Stimulated activated CD8-positive, alpha-beta memory T cell treated with anti-CD3 and anti-CD28 coated beads, Interleukin-7, amount 100 ng/mL, for 48 hours (primary cell): Measurements from ENCODE around the gene PSTPIP2.
"Not testable (repeated sequence)": the region's sequence is repeated elsewhere in the genome, so short reads cannot be mapped to it uniquely, and the experiment has no call there.

Experiments
- DNase-seq, 2 donors: peaks; one replicate each; pipeline ENCODE4 v3.0.0-alpha.2; 2020; ENCODE audit warnings: low read depth in 1 of 2; ENCODE audit errors: extremely low read depth in 1 of 2

PSTPIP2 gene

DNA sequence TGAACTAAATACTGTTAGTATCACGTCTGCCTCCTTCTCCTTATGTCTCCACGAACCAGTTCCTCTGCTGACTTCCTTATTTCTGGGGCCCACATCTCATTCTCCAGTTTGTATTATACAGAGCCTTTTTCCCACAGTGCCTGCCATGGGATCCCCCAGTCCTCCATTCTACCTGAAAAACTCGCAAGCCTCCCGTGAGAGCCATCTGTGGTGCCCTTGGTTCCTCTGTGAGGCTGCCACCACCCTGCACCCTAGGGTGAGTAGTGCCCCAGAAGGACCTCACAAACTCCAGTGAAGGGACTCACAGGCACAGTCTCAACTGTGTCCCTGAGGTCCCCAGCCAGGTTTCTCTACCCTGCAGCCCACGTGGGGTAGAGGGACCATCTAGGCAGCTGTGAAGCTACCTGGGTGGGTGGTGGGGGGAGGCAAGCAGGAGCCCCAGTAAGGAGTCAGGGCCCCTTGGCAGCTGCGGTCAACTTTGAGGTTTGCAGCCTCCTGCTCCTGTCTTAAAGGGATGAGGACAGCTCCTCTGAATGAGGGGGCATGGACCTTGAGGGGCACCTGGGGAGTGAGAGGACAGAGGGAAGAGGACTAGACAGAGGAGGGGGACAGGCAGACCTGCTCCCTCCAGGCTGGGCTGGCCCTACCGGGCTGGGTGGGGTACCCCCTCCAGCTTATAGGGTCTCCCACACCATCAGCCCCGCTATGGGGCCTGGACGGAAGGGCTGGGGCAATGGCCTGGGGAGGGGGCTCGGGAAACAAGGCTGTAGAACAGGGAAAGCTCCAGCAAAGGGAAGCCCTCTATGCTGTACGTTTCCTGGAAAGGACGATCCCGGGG is 1.0 kb downstream of the PSTPIP2 start:
- no peak for DNase-seq

DNA sequence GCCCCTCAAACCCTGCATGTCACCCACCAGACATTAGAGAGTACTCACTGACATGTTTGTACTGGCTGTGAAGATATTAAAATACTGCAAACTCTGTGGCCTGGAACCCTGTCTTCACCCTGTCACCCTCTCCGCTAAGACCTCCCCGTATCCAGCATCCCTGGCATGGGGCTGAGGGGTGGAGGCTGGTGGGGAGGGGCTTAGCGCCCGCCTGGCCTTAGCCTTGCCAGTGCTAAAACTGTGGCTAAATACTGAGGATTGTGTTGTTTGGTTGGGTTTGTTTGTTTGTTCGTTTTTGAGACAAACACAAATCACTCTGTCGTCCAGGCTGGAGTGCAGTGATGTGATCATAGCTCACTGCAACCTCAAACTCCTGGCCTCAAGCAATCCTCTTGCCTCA is 1.8 kb downstream of the PSTPIP2 start:
- no peak for DNase-seq

DNA sequence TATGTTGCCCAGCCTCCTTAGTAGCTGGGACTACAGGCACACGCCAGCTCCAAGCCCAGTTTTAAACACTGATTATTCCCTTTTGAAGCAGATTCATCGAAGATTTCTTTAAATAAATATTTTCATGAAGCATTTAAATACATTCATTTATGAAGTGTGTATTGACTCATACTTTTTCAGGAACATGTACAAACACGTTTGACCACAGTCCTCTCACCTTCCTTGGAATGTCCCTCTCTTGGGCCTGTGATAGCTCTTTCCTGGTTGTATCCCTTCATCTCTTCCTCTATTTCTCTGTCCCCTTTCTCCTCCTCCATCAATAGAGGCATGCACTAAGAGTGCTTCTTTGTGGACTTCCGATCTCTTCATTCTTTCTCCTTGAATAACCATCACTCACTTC is 2.5 kb downstream of the PSTPIP2 start:
- no peak for DNase-seq

DNA sequence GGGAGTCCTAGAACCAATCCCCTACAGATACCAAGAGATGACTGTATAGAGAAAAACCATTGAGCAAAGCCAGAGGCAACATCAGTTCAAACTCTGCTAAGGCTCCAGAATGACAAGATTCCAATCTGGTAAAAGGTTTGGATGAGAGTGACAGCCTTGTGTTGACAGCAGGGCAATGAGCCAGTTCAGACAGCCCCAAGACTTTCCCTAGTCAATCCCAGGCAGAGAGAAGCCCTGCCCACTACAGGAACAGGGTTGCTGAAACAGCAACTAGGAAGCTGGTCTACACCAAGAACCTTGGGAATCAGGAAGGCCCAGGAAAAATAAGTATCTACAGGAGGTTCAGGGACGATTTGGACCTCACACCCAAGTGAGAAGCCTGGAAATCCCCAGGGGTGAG is 3.3 kb downstream of the PSTPIP2 start:
- DNase-seq, result no peak

DNA sequence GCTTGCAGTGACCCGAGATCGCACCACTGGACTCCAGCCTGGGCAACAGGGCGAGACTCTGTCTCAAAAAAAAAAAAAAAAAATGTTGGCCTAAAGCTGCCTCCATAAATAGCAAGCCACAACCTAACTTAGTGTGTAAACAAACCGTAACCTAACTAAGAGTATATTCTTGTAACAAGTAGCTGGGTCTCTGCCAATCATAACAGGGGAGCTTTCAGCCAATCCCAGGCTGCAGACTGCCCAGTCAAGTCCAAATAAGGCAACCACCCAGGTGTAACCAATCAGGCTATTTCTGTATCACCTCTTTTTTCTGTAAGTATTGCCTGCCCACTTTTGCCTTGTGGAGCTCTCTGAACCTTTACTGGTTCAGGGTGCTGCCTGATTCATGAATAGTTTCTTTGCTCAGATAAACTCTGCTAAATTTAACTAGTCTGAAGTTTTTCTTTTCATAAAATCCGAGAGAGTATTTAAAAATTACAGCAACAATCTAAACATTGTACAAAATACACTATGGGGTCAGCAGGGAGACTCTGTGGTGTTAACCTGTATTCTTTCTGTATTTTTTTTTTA is 4.5 kb downstream of the PSTPIP2 start:
- DNase-seq, result no peak

DNA sequence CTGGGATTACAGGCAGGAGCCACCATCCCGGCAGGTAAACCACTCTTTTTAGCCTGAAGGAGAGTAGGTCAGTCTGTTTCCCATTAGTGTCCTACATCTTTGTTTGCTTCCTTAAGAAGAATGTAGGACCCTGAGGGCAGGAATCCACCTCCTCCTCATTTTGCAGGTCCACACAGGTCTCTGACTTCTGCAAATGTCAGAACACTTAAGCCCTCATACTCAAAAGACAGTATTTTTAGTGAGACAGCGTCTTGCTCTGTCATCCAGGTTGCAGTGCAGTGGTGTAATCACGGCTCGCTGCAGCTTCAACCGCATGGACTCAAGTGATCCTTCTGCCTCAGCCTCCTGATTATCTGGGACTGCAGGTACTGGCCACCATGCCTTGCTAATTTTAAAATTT is 9.3 kb downstream of the PSTPIP2 start:
- DNase-seq, result no peak

DNA sequence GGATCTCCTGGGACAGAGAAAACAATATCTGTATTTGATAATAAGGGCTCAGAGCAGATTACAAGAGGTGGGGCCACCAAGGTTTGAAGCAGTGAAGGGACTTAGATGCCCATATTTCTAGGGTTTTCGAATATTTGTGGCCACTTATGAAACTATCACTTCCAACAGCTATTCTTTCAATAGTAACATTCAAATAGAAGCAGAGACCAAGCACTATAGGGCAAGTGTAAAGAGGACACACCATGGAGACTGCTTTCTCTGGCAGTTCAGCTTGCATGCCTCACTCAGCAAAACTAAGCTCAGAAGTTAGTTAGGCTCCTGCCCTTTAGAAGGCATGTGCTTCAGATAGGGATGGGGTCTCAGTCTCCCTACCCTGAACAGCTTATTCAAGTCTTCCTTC is 10.3 kb downstream of the PSTPIP2 start:
- DNase-seq, result no peak

DNA sequence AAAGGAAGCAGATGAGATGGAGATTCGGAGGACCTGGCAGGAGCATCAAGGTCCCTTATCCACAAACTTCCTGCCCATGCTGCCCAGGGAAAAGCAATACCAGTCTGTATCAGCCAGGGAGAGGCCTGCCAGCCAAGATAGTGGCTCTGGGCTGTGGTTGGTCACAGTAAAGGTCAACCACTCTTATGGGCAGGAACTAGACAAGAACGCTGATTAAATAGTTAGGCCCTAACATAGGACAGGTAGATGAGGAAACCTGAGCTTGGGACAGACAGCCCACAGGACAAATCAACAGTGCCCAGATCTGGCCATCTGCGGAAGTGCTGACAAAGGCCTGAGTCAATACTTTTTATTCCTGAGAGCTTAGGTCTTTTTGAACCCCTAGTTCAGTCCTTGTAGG is 10.7 kb downstream of the PSTPIP2 start:
- DNase-seq, result no peak

DNA sequence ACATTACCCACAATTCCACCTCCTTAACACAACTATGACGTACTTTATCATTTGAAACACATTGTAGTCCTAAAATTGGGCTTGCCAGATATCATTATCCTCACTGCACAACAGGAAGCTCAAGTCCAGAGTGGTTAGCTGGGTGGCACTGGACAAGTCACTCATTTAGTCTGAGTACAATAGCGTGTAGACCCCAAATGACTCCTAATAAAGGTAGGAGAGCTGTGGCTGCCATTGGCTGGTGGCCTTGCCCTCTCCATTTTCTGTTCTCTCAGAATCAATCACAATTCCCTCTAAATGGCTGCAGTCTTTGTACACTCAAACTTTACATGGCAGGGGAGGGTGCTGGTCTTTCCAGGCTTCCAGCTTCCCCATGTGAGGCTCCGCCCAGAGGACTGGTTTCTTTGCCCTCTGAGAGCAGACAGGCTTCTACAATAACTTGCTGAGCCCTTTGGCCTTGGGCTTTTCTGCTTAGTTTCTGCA is 11.7 kb downstream of the PSTPIP2 start:
- DNase-seq, result no peak

DNA sequence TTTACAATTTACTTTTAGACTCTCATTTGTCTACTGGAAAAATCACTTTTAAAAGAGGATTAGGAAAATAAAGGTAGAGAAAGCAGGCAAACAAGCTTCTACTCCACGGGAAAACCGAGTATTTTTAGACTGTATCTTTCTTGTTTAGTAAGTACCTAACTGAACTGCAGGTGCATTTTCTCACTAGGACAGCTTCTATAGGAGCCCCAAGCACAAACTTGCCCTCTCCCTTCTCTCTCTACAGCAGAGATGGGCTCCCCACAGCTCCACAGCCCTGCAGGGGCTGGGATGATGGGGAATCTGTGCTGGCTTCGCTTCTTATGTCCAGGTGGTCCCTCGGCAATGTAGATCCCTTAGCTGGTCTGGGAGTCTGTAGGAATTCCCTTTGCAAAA is 16.2 kb downstream of the PSTPIP2 start:
- DNase-seq, result no peak

DNA sequence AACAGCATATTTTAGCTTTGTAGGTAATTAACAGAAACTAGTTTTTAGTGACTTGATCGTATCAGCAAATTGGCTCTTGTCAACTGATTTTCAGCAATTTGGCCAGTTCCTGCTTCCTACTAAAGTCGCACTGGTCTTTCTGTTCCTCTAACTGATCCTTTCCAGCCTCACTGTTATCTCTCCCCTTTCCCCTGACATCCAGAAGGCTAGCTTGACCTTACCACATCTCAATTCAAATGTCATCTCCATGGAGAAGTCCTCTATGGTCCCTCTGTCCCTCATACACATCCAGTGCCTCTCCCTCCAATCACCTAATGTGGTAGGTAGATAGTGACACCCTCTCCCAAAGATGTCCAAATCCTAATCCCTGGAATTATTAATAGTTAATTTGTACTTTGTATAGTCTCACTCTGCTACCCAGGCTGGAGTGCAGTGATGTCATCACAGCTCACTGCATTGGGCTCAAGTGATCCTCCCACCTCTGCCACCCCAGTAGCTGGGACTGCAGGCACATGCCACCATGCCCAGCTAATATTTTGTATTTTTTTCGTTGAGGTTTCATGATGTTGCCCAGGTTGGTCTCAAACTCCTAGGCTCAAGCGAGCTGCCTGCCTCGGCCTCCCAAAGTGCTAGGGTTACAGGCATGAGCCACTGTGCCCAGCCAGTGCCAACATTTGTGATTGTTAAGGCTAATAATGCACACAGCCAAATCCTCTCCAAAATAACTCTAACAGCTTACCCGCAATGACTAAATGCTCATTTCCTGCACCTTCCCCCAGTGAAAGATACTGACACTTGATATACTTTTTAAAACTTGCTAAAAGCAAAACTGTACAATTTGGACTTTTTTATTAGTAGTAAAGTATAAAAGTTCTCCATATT is 16.9 kb downstream of the PSTPIP2 start:
- DNase-seq, result no peak

DNA sequence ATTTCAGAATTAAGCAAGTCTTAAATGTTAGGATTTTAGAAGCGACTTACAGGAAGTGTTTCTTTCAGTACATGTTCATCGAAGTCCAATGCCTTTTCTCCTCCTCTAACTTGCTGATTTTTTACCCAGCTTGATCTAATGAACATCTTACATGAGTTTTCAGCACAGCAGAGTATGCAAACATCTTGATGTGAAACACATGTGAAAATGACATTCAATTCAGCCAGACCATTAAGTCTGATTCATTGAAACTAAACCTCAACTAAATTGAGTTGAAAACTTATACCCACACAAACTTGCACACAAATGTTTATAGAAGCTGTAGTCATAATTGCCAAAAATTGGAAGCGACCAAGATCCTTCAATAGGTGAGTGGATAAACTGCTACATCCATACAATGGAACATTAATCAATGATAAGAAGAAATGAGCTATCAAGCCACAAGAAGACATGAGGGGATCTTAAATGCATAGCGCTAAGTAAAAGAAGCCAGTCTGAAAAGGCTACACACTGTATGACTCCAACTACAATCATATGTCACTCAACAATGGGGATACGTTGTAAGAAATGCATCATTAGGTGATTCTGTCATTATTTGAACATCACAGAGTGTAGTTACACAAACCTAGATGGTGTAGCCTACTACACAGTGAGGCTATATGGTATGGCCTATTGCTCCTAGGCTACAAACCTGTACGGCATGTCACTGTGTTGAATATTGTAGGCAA is 18.5 kb downstream of the PSTPIP2 start:
- no peak for DNase-seq

DNA sequence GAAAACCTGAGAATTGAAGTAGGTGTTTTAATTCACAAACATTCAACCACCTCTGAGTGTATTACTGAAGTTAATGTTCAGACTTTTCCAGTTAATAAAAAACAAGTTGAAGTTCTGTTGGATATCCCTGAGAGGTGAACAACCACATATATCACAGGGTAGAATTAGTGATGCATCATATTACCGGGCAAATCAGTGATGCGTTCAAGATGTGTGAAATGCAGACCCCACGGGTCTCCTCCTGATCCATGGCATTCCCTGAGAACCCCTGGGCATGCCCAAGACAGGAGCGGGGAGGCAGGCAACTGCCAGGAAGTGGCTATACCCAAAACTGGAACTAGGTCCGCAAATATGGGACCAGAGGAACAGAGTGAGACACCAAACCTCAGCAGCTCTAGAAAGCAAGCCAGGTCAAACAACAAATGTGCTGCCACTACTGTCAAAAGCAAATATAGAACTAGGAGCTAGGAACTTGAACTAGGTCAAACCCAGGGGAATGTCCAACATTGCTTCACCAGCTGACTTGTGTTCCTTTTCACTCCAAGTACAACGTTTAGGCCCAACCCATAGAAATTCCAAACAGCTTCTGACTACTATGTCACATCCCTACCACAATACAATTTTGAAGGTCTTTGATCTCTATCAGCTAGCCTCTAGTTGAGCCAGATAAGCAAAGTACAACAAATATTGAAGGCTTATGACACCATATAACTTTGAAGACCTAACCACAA is 20.2 kb downstream of the PSTPIP2 start:
- no peak for DNase-seq

DNA sequence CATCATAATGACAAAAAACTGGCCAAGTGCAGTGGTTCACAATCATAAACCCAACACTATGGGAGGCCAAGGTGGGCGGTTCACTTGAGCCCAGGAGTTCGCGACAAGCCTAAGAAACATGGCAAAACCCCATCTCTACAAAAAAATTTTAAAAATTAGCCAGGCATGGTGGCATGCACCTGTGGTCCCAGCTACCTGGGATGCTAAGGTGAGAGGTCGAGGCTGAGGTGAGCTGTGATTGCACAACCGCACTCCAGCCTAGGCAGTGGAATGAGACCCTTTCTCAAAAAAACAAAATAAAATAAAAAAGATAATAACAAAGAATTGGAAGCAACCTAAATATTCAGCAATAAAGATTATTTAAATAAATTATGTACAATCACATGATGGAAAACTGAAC is 21.8 kb downstream of the PSTPIP2 start:
- no peak for DNase-seq

DNA sequence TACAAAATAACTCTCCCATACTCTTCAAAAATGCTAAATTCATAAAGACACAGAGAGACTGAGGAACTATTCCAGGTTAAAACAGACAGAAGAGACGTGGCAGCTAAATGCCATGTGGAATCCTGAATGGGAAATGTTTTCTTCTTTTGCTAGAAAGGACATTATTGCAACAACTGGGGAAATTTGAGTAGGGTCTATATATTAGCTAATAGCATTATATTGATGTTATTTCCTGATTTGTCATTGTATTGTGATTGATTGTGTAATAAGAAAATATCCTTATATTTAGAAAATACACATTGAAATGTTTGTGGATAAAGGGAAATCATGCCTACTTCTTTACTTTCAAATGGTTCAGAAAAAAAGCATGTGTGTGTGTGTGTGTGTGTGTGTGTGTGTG is 23.4 kb downstream of the PSTPIP2 start:
- no peak for DNase-seq

DNA sequence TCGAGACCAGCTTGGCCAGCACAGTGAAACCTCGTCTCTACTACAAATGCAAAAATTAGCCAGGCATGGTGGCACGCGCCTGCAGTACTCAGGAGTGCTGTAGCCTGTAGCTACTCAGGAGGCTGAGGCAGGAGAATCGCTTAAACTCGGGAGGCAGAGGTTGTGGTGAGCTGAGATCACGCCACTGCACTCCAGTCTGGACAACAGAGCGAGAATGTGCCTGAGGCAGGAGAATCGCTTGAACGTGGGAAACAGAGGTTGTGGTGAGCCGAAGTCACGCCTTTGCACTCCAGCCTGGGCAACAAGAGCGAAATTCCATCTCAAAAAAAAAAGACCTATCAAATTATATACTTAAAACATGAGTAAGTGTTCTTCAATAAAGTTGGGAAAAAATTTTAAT is 24.7 kb downstream of the PSTPIP2 start:
- DNase-seq, result not testable (repeated sequence)

DNA sequence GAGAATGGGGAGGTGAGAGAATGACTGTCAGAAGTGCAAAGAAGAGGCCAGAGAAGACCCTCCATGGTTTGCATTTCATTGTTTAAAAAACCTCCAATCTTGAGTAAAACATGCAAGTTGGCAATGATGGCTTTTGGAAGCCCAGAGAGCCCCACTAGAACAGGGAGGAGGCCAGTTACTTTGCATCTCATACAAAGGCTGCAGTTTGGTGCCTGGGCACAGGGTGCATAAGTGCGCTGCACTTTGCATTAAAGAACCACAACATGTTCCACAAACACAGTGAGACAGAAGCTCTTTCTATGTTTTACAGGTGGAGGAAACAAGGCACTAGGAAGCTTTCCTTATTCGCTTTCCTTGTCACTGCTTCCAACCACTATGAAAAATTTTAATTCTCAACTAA is 25.4 kb downstream of the PSTPIP2 start:
- no peak for DNase-seq

DNA sequence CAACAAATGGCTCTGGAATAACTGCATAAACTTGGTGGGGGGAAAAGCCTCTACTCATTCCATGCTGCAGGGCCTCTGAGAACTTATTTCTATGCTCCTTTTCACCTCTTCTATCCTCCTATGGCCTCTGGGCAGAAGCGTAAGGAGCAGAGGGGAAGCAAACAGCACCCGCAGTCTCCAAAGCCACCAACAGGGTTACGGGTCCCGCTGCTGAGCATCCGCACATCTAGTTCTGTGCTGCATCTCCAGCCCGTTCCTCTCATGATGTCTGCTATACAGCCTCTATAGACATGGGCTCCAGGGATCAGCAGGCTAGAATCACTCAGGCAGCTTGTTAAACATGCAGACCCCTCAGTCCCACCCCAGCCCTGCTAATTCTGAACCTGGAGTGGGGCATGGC is 25.9 kb downstream of the PSTPIP2 start:
- DNase-seq, result no peak

DNA sequence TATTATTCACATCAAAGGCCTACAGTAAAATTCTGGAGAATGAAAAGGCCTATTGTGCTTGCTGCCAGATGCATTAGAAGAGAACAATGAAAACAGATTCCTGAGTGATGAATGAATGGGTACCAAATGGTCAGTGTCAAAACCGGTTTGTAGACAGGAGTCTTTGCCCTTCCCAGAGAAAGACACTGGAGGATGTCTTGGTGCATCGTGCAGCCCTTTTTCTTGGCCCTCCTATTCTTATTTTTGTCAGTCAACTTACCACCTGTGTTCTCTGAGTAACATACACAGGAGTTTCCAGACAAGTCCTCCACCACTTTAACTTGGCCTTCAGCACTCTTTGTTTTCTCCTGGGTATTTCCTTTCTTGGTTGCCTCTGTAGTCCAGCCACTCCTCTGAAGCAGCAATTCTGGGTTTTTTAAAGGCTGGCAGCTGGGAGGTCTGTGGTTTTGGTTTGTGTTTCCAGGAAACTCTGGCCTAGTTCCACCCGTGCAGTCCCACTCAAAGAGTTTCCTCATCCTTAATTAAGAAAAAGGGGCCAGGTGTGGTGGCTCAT is 29.4 kb downstream of the PSTPIP2 start:
- DNase-seq, result peak in 1 of 2 donors; percentile 23

DNA sequence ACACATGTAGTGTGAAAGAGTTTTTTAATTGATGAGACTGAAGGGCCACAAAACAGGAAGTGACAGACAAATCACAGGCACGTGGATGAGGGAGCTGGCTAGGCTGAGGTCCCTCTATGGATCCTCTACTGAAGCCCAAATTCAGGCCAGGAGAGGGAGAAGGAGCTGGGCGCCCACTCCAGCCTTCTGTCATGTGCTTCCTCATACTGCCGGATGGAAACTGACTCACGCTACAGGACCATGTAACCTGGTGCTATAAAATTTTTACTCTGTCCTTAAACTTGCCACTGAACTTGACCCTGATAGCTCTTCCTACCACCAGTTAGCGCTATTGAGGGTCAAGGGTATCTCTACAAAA is 31.3 kb downstream of the PSTPIP2 start:
- no peak for DNase-seq
